Measurements from ENCODE around the gene EYS. TPM values are rescaled to one million over a fixed set of nuclear protein-coding genes. Genes with fewer than 3 reads are reported as not detected.

The EYS gene
- polyA plus RNA-seq, 1 of the 3 experiments (the other 2 are of a cell fraction) = 0.05 TPM

DNA sequence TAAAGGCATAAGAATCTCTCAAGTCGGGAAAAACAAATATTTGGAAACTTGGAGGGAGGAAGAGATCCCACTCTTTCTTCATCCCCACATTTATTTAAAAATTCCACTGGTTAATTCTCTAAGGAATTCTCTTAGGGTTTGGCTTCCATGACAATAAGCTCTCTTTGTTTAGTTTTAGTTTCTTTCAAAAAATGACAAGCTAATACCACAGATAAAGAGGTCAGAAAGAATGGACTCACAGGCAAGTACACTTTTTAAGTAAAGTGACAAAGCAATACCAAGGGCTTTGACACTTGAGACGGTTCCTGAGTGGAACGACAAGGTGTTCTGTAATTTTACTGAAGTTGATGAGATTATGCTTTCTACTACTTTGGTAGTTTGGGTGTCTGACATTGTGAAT is 1199.4 kb downstream of the EYS start (continued):
- TF ChIP-seq, protein P1, sequence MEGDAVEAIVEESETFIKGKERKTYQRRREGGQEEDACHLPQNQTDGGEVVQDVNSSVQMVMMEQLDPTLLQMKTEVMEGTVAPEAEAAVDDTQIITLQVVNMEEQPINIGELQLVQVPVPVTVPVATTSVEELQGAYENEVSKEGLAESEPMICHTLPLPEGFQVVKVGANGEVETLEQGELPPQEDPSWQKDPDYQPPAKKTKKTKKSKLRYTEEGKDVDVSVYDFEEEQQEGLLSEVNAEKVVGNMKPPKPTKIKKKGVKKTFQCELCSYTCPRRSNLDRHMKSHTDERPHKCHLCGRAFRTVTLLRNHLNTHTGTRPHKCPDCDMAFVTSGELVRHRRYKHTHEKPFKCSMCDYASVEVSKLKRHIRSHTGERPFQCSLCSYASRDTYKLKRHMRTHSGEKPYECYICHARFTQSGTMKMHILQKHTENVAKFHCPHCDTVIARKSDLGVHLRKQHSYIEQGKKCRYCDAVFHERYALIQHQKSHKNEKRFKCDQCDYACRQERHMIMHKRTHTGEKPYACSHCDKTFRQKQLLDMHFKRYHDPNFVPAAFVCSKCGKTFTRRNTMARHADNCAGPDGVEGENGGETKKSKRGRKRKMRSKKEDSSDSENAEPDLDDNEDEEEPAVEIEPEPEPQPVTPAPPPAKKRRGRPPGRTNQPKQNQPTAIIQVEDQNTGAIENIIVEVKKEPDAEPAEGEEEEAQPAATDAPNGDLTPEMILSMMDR (IDR thresholded peaks at IDR 0.05) = no peak
- TF ChIP-seq, protein P2, sequence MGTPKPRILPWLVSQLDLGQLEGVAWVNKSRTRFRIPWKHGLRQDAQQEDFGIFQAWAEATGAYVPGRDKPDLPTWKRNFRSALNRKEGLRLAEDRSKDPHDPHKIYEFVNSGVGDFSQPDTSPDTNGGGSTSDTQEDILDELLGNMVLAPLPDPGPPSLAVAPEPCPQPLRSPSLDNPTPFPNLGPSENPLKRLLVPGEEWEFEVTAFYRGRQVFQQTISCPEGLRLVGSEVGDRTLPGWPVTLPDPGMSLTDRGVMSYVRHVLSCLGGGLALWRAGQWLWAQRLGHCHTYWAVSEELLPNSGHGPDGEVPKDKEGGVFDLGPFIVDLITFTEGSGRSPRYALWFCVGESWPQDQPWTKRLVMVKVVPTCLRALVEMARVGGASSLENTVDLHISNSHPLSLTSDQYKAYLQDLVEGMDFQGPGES (IDR thresholded peaks at IDR 0.05; ENCODE audit: low read depth, low read length) = no peak
- TF ChIP-seq MEF2A (IDR thresholded peaks at IDR 0.05; ENCODE audit: borderline replicate concordance, low read depth) = no peak

DNA sequence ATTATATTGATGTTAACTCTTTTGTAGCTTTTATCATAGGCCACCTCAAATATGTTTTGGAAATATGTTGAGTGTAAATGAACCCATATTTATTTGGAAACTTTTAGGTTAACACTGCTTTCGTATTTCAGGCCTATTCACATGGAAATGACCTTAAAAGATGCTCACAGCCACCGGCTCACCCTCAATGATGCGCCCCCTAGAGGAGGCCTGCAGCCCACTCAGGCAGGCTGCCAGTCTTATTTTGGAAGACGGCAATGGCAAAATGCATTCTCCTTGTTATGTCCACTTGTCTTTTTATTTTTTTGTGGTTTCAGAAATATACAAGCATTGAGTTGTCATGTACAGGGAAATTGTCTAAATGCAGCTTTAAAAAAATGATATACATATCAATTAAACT is 1201.7 kb downstream of the EYS start:
- 52% methylated on average over 4 of the region's 4 CpGs for WGBS (ENCODE audit: low lambda C conversion rate)
- no peaks in the 10 kb centered on the region for H3F3A ChIP-seq (replicated peaks; ENCODE audit: insufficient read depth)
- no peaks in the 10 kb centered on the region for H3K79me2 ChIP-seq (ENCODE audit: insufficient read depth)
- no peak overlapping the region for H3K4me2 ChIP-seq
- CTCF ChIA-PET = interaction anchor here (1.3 to 1.4 kb wide), 3 partner anchors 9 to 27 kb away, joined by 3 to 4 read pairs (median 4); no protein-coding TSS in a partner anchor
- H3K27me3 ChIP-seq (ENCODE audit: insufficient read depth) = no peaks in the 10 kb centered on the region
- TF ChIP-seq RXRA (IDR thresholded peaks at IDR 0.05; ENCODE audit: borderline replicate concordance, low read depth) = no peak
- TF ChIP-seq, protein P1 (IDR thresholded peaks at IDR 0.05) = peak; percentile 65
- peak; percentile 24 for DNase-seq
- peak overlapping the region in 1 of 2 experiments; percentile 40; a peak in 1 of 4 replicates for H3K4me3 ChIP-seq (ENCODE audit: low read depth in 2 of 2, low read length in 1 of 2)
- H3K9me3 ChIP-seq = no peaks in the 10 kb centered on the region
- POLR2A ChIA-PET = no interaction called here
- H2AFZ ChIP-seq (ENCODE audit: low read depth) = no peak overlapping the region
- H3K9ac ChIP-seq = no peak overlapping the region
- H3K36me3 ChIP-seq (replicated peaks in 1 of 2; ENCODE audit: control insufficient read depth in 1 of 2, insufficient read depth in 2 of 2, low read length in 1 of 2) = no peaks in the 10 kb centered on the region
- H3K4me1 ChIP-seq (ENCODE audit: control insufficient read depth in 1 of 2, insufficient read depth in 2 of 2, low read depth in 1 of 2, low read length in 1 of 2) = no peaks in the 10 kb centered on the region; a peak in 1 of 4 replicates
- no peak overlapping the region for H3K27ac ChIP-seq (ENCODE audit: low read depth in 2 of 2, low read length in 1 of 2)
- H4K20me1 ChIP-seq (ENCODE audit: insufficient read depth) = no peaks in the 10 kb centered on the region
- no peaks in the 10 kb centered on the region for H3K9me2 ChIP-seq

DNA sequence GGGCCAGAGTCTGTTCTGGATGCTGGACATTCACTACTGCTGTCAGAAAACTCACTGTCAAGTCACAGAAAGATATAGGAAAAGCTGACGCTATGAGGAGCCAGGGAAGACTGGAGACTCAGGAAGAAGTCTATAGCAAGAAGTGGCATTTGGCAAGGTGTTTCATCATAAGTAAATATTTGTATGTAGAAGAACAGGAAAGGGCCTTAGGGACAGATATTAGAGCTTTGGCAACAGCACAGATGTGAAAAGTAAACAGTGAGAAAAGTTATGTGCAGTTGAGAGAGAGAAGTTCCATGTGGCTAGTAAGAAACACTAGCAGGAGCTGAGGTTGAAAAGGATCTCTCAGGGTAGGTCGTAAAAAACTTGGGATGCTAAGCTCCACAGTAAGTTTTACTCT is 1202.5 kb downstream of the EYS start:
- Histone ChIP-seq H3K27ac (ENCODE audit: low read depth in 2 of 2, low read length in 1 of 2) (no peak overlapping the region), H3K4me3 (ENCODE audit: low read depth in 2 of 2, low read length in 1 of 2) (no peak overlapping the region), H3K79me2 (ENCODE audit: insufficient read depth) (no peaks in the 10 kb centered on the region), H3K9ac (no peak overlapping the region), H3K9me3 (no peaks in the 10 kb centered on the region), H3K9me2 (no peaks in the 10 kb centered on the region), H3K4me2 (no peak overlapping the region), H3K36me3 (replicated peaks in 1 of 2; ENCODE audit: control insufficient read depth in 1 of 2, insufficient read depth in 2 of 2, low read length in 1 of 2) (no peaks in the 10 kb centered on the region), H3K27me3 (ENCODE audit: insufficient read depth) (no peaks in the 10 kb centered on the region), H3K4me1 (ENCODE audit: control insufficient read depth in 1 of 2, insufficient read depth in 2 of 2, low read depth in 1 of 2, low read length in 1 of 2) (no peaks in the 10 kb centered on the region; a peak in 1 of 4 replicates), H4K20me1 (ENCODE audit: insufficient read depth) (no peaks in the 10 kb centered on the region), H3F3A (replicated peaks; ENCODE audit: insufficient read depth) (no peaks in the 10 kb centered on the region), H2AFZ (ENCODE audit: low read depth) (no peak overlapping the region)
- 77% methylated on average over 2 of the region's 2 CpGs for WGBS (ENCODE audit: low lambda C conversion rate)
- ChIA-PET POLR2A (no interaction called here), CTCF (interaction anchor here (1.3 to 1.4 kb wide), 3 partner anchors 10 to 27 kb away, joined by 3 to 4 read pairs (median 4); no protein-coding TSS in a partner anchor)
- DNase-seq = no peak
- TF ChIP-seq MEF2A (IDR thresholded peaks at IDR 0.05; ENCODE audit: borderline replicate concordance, low read depth) = no peak
- TF ChIP-seq YY1 (IDR thresholded peaks at IDR 0.05; ENCODE audit: low read depth) = no peak
- TF ChIP-seq FOXJ3 (CRISPR knock-in tag; IDR thresholded peaks at IDR 0.05) = no peak
- no peak for TF ChIP-seq RFX5 (IDR thresholded peaks at IDR 0.05; ENCODE audit: low read length)
- no peak for TF ChIP-seq GABPA (IDR thresholded peaks at IDR 0.05; ENCODE audit: low read depth)
- no peak for TF ChIP-seq EP300 (IDR thresholded peaks at IDR 0.05; ENCODE audit: borderline replicate concordance in 1 of 2, low read depth in 1 of 2, low read length in 1 of 2)
- TF ChIP-seq, protein P3, sequence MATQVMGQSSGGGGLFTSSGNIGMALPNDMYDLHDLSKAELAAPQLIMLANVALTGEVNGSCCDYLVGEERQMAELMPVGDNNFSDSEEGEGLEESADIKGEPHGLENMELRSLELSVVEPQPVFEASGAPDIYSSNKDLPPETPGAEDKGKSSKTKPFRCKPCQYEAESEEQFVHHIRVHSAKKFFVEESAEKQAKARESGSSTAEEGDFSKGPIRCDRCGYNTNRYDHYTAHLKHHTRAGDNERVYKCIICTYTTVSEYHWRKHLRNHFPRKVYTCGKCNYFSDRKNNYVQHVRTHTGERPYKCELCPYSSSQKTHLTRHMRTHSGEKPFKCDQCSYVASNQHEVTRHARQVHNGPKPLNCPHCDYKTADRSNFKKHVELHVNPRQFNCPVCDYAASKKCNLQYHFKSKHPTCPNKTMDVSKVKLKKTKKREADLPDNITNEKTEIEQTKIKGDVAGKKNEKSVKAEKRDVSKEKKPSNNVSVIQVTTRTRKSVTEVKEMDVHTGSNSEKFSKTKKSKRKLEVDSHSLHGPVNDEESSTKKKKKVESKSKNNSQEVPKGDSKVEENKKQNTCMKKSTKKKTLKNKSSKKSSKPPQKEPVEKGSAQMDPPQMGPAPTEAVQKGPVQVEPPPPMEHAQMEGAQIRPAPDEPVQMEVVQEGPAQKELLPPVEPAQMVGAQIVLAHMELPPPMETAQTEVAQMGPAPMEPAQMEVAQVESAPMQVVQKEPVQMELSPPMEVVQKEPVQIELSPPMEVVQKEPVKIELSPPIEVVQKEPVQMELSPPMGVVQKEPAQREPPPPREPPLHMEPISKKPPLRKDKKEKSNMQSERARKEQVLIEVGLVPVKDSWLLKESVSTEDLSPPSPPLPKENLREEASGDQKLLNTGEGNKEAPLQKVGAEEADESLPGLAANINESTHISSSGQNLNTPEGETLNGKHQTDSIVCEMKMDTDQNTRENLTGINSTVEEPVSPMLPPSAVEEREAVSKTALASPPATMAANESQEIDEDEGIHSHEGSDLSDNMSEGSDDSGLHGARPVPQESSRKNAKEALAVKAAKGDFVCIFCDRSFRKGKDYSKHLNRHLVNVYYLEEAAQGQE (IDR thresholded peaks at IDR 0.05; ENCODE audit: low read depth, low read length) = no peak
- TF ChIP-seq MXI1 (IDR thresholded peaks at IDR 0.05; ENCODE audit: low read depth, low read length) = no peak
- no peak for TF ChIP-seq NRF1 (IDR thresholded peaks at IDR 0.05; ENCODE audit: low read depth, low read length)
- no peak for TF ChIP-seq JUND (IDR thresholded peaks at IDR 0.05)
- no peak for TF ChIP-seq POLR2AphosphoS5 (IDR thresholded peaks at IDR 0.05; ENCODE audit: low read depth, low read length)
- TF ChIP-seq SMC3 (IDR thresholded peaks at IDR 0.05; ENCODE audit: low read depth, low read length) = no peak
- TF ChIP-seq, protein P2 (IDR thresholded peaks at IDR 0.05; ENCODE audit: low read depth, low read length) = no peak

Measured in SK-N-SH (cell line).